ENCODE data around the gene DHX30. TPM values are rescaled to one million over a fixed set of nuclear protein-coding genes. Genes with fewer than 3 reads are reported as not detected.

DHX30 gene
- total and polyA plus RNA-seq, 2 of the 8 experiments (the other 6 are each of a cell fraction or from before 2014, with no cell fraction given): 82.4 to 97.9 TPM

- Histone ChIP-seq H2BK120ac (replicated peaks; ENCODE audit: low read depth, low read length) (no peak overlapping the region), H3K56ac (replicated peaks; ENCODE audit: insufficient read length, low read depth, low read length) (no peak overlapping the region), H3K9me3 (ENCODE audit: insufficient read depth in 2 of 2, low read depth in 1 of 2, low read length in 1 of 2) (no peaks in the 10 kb centered on the region), H3K36me3 (ENCODE audit: control insufficient read depth in 2 of 4, insufficient read depth in 4 of 4, low read length in 3 of 4) (peaks cover 38 to 73% (median 60%) of the 10 kb centered on the region in 4 experiments), H2AFZ (ENCODE audit: low read length) (no peak overlapping the region), H2BK15ac (ENCODE audit: low read length) (no peak overlapping the region), H3K9ac (replicated peaks in 1 of 4; ENCODE audit: extremely low read depth in 1 of 4, low read depth in 3 of 4, low read length in 3 of 4) (no peak overlapping the region), H2BK20ac (ENCODE audit: low read length) (no peak overlapping the region), H3K23me2 (ENCODE audit: low read depth, low read length) (no peaks in the 10 kb centered on the region), H3K4ac (replicated peaks; ENCODE audit: insufficient read length, low read depth, low read length) (no peak overlapping the region), H3K27ac (ENCODE audit: low read depth, low read length) (no peak overlapping the region), H3K79me1 (ENCODE audit: low read depth, low read length) (peaks cover 5% of the 10 kb centered on the region), H4K91ac (replicated peaks; ENCODE audit: insufficient read length, low read length) (no peak overlapping the region), H3K79me2 (ENCODE audit: control insufficient read depth in 1 of 2, insufficient read depth in 2 of 2, low read length in 2 of 2) (no peaks in the 10 kb centered on the region), H2BK5ac (ENCODE audit: low read depth, low read length) (no peak overlapping the region; the same call in 1 of the 2 replicates), H3K4me2 (ENCODE audit: insufficient read depth in 1 of 2, low read depth in 2 of 2, low read length in 2 of 2) (no peak overlapping the region), H2AK5ac (ENCODE audit: low read depth, low read length) (no peak overlapping the region), H3K27me3 (replicated peaks in 1 of 4; ENCODE audit: control insufficient read depth in 3 of 4, extremely low read depth in 1 of 4, insufficient read depth in 3 of 4, low read length in 3 of 4) (no peaks in the 10 kb centered on the region), H4K20me1 (replicated peaks in 1 of 2; ENCODE audit: control insufficient read depth in 1 of 2, insufficient read depth in 2 of 2, low read length in 2 of 2) (peaks cover 18 to 33% of the 10 kb centered on the region in 2 experiments), H4K5ac (ENCODE audit: insufficient read length, low read depth, low read length) (no peak overlapping the region), H3K4me3 (ENCODE audit: extremely low read depth in 1 of 4, insufficient read depth in 2 of 4, low read depth in 3 of 4, low read length in 4 of 4) (no peak overlapping the region), H3K4me1 (replicated peaks in 1 of 4; ENCODE audit: control insufficient read depth in 3 of 4, insufficient read depth in 4 of 4, low read length in 3 of 4) (no peaks in the 10 kb centered on the region), H4K8ac (ENCODE audit: extremely low read depth, insufficient read depth, low read length) (no peak overlapping the region; the same call in 1 of the 2 replicates), H3K23ac (ENCODE audit: insufficient read length) (no peak overlapping the region), H3K14ac (ENCODE audit: insufficient read length) (no peak overlapping the region), H2BK12ac (ENCODE audit: low read depth, low read length) (no peak overlapping the region), H3K18ac (ENCODE audit: extremely low read depth, low read length) (no peak overlapping the region)
- TF ChIP-seq POLR2A (IDR thresholded peaks at IDR 0.05; ENCODE audit: control extremely low read depth in 1 of 2, low read depth in 2 of 2, low read length in 2 of 2): peak in 1 of 2 experiments; percentile 67; a peak in 2 of 3 replicates
- TF ChIP-seq NRF1 (IDR thresholded peaks at IDR 0.05; ENCODE audit: low read depth, low read length): no peak
- TF ChIP-seq CREB1 (IDR thresholded peaks at IDR 0.05): 0 out of 2 replicates have a peak, but pooled peaks have one; percentile 9
- POLR2A ChIA-PET (ENCODE audit: partially characterized antibody): interaction anchor here (0.8 to 4.1 kb wide), 13 partner anchors 9 to 337 kb away, joined by 3 to 31 read pairs (median 4); partner anchors contain the start of gene CDC25A
- DNase-seq (ENCODE audit: low read depth in 1 of 2, low spot score in 2 of 2) (peak in 1 of 2 experiments; percentile 46), FAIRE-seq (no peak)
- CTCF ChIA-PET (ENCODE audit: partially characterized antibody): interaction anchor here (0.7 to 4.2 kb wide), 16 partner anchors 12 to 428 kb away, joined by 3 to 59 read pairs (median 6); no protein-coding TSS in a partner anchor
- 94% methylated on average over 14 of the region's 14 CpGs; no CpG with 5 or more reads in 1 of the 2 experiments for WGBS, 2 experiments (ENCODE audit: extremely low coverage in 1 of 2, insufficient coverage in 1 of 2, insufficient read length in 1 of 2, insufficient replicate concordance in 2 of 2, low coverage in 1 of 2, low lambda C conversion rate in 2 of 2, missing lambda C conversion rate in 1 of 2)
Observed at GRCh38 chr3:47850564-47851410, 47.8 kb downstream of the DHX30 start.
